Activated CD4-positive, alpha-beta T cell treated with anti-CD3 and anti-CD28 coated beads, Interleukin-2, amount 50 U/mL, for 24 hours (primary cell): Measurements from ENCODE around the gene HTD2.
"Not testable (repeated sequence)": the region's sequence is repeated elsewhere in the genome, so short reads cannot be mapped to it uniquely, and the experiment has no call there.

ENCODE experiments used
- DNase-seq, 2 donors: peaks; one replicate each; pipeline ENCODE4 v3.0.0-alpha.2; 2020; ENCODE audit warnings: low read depth in 1 of 2, low spot score in 1 of 2

HTD2 gene

DNA sequence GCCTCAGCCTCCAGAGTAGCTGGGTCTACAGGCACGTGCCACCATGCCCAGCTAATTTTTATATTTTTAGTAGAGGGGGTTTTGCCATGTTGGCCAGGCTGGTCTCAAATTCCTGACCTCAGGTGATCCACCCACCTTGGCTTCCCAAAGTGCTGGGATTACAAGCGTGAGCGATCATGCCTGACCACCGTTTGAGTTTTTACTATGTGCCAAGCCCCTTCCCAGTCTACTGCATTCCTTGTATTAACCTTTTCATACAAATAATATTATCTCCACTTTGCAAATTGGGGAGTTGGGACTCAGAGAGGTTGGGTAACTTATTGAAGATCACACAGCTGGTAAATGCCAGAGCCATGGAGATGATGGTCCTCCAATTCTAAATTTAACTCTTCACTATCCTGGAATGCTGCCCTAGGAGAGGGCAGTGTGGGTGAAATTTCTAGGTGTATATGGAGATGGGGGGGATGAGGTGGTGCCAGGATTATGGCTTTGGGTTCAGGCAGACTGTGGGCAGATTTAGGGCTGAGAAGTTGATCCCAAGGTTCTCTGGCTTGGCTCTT lies 25.4 kb downstream of the HTD2 start:
- DNase-seq, result no peak

DNA sequence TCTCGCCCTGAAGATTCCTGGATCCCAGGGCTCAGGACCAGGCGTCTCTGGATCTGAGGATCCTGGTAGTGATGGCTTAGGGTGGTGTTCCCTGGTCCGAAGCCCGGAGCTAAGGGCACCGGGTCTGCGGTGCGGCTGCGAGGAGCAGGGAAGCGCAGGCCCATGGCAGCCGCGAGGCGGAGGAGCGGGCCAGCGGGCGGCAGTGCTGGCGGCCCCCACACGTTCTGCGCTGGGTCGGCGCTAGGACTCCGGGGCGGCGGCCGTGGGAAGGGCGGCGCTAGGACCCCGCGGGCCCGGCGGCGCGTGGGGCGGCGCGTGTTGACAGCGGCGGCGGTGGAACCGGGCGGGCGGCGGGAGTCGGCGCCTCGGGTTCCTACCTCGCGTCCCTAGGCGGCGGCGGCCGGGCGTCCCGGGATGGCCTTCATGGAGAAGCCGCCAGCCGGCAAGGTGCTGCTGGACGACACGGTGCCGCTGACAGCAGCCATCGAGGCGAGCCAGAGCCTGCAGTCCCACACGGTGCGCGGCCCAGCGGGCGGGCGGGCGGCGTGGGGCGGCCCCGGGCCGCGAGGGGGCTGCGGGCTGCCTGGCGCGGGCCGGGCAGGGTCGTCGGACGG lies 26.4 kb downstream of the HTD2 start, which contains the start of gene PXK:
Gene PXK (plus strand): TSS at position 318 of the 614 bp plus-strand sequence. CDS start 97 bp downstream, at position 415.
- peak; percentile 61 to 63 for DNase-seq

DNA sequence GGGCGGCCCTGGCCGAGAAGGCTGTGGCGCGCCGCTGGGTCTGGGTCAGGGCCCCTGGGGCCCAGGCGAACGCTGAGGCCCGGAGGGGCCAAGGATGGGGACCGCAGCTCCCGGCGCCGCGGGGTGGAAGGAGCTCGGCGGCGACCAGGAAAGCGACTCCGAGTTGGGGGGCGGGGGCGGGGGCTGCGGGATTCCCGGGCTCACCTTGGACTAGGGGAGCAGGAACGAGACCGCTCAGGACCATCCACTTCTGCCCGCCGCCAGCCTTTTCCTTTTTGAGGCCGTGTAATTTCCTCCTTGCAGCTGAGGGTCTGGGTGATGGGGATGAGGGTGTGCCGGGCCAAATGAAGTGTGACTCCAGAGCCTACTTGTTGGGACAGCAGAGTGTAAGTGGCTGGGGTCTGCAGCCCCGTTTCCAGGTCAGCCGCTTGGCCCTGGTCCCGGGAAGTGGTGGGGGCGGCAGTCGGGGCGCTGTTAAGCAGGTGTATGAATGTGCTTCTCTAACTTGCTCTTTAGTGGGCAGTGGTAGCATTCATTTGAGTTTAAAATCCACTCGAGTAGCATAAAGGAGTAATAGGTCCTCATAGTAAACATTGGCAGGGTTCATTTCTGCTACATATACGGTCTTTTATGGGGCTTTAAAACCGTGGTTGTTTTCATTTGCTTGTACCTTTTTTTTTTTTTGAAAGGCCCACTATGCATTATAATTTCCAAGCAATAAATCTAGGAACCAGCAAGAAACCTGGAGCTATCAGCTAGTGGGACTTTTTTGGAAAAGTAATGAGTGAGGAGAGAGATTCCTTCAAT lies 27.1 kb downstream of the HTD2 start:
- DNase-seq, result no peak

DNA sequence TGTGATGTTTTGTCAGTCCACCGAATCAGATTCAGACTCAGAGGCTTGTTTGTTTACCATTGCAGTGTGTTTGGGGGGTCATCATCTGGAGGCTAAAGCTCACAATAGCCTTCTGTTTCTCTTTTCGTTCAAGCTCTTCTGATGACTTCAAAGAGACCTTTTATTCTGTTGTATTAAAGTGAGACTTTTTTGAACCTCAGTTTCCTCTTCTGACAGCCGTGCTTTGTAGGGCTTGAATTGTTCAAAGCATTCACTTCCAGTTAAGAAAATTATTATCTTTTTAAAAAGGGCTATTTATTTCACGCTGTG lies 27.6 kb downstream of the HTD2 start:
- DNase-seq, result no peak

DNA sequence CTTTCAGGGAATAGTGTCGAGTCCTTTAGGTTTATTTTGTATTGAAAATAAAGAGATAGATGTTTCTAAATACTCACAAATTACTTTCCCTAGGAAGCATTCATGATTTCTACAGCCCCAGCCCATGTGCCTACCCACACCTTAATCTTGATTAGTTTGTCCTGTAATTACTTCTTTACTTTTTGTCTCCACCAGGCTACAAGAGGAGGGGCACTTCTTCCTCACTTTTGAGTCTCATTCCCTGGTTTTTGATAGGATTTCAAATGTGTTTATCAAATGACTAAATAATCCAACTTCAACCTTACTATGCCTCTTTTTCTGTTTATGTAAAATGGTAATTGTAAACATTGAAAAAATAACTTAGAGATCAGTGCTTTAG lies 28.2 kb downstream of the HTD2 start:
- DNase-seq, result no peak

DNA sequence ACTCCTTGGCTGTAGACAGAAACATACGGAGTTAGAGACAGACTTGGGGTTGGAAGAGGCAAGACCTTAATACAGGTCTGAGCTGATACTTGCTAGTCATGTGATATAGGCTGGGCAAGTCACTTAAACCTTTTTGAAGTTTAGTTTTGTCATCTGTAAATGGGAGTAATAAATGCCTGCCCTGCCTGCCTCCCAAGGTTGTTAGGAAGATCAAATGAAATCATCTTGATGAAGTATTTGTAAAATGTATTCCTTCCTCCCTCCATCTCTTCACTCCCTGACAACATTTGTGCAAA lies 29.3 kb downstream of the HTD2 start:
- DNase-seq, result no peak

DNA sequence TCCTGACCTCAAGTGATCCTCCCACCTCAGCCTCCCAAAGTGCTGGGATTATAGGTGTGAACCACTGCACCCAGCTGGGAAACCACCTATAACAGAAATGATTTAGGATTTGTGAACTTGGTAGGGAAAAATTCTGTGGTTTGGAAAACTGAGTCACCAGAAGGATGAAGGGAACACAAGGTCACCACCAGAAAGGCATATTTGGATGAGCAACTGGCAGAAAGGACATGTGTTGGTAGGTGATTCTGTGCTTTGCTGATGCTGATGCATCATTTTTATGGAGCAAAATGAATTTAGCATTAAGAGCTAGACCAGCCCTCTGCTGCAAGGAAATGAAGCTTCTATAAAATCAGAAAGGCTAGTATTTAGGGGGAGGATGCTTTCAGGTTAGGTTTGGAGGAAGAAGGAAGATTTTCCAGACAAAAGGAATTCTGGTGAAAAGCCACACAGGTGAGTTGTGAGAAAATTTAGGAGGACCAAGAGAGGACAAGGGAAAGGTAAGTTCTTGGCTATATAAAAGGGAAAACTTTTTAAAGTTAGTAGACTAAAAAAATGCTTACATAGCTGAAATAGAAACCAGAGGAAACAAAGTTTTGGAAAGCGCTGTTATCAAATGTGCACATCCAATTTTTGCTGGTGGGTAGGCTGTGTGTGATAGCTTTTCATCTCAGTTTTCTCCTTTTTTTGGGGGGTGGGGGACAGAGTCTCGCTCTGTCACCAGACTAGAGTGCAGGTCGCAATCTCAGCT lies 30.0 kb downstream of the HTD2 start:
- DNase-seq, result no peak

DNA sequence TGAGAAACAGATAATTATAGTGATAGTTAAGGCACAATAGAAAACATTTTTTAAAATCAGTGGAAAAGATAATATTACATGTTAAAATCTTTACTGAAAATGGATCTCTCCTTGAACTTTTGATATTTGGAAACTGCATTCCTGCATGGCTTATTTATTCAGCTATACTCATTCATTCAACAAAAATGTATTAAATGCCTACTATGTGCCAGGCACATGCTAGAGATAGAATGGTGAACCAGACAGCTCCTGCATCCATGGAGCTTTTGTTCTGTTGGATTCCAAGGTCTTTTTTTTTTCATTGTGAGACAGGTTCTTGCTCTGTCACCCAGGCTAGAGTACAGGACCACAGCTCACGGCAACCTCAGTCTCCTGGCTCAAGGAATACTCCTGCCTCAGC lies 30.9 kb downstream of the HTD2 start:
- no peak for DNase-seq

DNA sequence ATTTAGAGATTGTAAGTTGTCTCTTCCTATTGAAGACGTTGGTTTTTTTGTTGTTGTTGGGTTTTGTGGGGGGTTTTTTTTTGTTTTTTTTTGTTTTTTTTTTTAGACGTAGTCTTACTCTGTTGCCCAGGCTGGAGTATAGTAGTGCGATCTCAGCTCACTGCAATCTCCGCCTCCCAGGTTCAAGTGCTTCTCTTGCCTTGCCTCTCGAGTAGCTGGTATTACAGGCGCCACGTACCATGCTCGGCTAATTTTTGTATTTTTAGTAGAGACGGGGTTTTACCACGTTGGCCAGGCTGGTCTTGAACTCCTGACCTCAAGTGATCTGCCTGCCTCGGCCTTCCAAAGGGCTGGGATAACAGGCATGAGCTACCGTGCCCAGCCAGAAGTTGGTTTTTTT lies 32.8 kb downstream of the HTD2 start:
- DNase-seq, result not testable (repeated sequence)

DNA sequence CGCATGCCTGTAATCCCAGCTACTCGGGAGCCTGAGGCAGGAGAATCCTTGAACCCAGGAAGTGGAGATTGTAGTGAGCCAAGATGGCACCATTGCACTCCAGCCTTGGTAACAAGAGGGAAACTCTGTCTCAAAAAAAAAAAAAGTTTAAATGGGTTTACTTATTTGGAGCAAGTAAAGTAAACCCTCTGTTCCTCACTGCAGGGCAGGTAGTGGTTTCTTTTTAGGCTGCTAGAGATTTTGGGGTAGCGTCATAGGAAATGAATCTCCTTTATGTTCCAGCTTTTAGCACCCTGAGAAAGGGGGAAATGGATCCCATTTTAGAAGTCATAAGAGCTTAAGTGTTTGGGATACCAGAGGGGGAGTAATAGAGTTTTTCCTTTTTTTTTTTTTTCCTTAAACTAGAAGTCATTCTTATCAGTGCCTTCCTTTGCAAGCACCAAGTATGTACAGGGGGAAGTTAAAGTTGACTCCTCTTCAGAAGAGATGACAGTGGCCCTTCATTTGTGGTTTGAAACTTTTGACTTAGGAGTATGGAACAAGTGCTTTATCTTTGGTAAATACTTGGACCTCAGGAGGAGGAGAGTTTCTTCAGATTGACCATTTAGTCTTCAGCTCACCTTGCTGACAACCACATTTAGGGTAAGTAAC lies 34.4 kb downstream of the HTD2 start:
- no peak for DNase-seq

DNA sequence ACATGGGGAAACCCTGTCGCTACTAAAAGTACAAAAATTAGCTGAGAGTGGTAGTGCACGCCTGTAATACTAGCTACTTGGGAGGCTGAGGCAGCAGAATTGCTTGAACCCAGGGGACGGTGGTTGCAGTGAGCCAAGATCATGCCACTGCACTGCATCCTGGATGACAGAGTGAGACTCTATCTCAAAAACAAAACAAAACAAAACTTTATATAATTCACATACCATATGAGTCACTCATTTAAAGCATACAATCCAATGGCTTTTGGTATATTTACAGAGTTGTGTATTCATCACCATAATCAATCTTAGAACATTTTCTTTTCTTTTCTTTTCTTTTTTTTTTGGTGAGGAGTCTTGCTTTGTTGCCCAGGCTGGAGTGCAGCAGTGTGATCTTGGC lies 35.1 kb downstream of the HTD2 start:
- no peak for DNase-seq

DNA sequence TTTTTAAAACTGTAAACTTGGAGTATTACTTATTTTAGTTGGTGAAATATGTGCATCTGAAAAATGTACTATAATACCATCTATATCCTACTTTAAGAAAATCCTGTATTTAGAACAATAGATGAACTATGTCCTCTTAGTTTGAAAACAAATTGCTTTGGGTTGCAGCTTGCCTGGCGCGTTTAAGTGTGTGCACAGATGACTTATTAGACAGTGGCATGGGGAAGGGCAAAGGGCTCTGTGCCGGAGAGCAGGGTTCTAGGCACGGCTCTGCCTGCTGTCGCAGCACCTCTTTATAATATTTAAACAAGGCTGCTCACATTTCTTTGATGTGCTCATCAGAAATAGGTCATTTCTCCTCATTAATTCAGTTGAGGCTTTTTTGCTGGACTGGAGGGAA lies 36.4 kb downstream of the HTD2 start:
- no peak for DNase-seq

DNA sequence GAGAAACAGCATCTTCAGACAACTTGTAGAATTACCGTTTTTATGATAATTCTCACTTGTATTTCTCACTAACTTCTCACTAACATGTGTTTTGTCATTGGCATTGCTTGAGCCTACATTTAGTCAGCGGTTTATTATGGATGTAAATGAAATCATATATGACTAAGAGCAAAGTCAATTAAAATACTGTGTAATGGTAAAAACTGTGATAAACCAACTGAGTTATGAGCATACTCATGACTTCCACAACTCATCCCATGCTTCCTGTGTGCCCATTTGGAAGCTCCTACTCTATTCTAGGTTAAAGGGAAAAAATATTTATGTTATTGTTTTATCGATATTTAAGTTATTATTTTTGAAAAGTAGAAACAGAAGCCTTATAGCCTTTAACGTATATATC lies 39.1 kb downstream of the HTD2 start:
- DNase-seq, result no peak

DNA sequence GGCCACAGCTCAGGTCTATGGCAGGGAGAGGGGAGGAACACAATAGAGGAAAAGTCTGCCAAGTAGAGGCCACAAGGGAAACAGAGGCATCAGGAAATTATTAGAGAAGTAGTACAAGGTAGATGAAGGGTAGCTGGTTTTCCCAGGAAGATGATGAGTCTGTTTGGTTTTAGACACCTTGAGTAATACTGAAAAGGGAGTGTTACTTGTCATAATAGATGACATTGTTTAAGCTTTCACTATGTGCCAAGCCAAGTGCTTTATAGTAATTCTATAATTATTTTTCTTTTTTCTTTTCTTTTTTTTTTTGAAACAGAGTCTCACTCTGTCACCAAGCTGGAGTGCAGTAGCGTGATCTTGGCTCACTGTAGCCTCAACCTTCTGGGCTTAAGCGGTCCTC lies 40.0 kb downstream of the HTD2 start:
- no peak for DNase-seq

DNA sequence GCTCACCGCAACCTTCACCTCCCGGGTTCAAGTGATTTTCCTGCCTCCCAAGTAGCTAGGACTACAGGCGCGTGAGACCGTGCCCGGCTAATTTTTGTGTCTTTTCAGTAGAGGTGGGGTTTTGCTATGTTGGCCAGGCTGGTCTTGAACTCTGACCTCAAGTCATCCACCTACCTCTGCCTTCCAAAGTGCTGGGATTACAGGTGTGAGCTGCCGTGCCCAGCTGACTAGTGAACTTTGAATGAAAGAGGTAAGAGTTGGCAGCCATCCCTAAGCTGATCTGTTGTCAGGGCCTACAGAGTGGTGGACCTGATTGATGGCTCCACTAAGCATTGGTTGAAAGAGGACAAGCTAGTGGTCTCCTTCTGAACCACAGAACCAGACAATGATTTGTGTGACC lies 41.7 kb downstream of the HTD2 start:
- no peak for DNase-seq

DNA sequence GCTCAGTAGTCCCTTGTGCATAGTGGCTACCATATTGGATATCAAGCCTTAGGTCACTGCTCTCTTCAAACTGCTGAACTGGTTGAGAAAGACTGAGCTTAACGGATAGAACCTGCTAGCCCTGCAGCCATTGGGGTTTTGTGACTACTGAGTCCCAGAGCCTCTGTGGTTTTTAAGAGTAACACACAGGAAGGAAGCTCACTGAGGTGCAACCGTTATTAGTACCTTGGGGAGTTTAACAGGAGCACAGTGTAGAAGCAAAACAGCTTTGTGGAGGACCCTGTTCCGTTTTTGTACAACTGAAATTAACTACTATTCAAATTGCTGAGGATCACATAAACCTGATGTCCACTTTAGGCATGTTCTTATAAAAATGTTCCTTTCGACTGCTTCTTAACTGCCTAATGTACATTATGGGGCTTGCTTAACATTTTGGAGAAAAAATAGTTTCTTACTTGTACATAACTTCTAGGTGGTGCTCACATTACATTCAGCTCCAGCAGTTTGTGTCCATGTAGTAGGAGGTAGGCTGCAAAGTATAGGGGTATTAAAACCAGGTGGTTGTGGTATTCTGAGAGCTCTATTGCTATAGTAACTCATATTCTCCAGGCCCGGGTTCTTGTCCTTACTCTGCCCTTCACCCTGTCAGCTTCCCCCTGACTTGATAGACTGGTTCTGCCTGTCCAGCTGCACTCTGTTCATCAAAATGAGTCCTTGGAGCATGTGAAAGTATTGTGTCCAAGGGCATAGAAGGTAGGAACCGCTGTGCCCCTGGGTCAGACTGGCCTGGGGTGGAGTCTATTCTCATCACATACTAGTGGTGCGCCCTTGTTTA lies 43.7 kb downstream of the HTD2 start:
- no peak for DNase-seq

DNA sequence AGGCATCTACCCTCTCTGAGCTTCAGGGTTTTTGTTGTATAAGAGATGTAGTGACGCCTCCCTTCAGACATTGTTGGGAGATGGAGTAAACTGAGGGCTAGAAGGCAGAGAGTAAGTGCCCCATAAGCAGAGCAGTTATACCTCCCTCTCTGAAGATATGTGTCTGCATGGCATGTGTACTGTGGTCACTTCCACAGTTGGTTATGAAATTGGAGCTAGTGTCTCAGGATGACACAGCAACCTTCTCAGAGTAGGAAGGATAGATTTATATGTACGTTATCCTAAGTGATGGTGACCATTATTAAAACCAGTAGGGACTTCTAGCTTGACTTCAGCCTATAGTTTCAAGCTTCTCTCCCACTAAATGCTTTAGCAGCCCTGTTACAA lies 44.3 kb downstream of the HTD2 start:
- DNase-seq, result no peak

DNA sequence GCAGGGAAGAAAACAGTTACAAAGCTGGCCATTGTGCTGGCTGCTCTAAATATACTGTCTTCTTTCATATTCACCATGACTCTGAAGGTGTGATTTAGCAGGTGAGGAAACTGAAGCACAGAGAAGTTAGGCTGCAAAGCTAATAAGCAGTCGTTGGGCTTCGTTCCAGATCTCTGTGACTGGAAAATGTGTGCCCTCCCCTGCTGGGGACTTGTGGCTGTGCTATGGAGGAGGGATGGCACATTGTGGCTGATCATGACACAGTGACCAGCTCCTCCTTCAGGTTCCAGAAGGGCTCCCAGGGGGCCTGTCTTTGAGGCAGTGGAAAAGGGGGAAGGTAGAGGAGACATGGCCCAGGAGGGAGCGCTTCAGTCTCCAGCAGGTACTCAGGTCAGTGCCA lies 45.6 kb downstream of the HTD2 start:
- DNase-seq, result no peak

DNA sequence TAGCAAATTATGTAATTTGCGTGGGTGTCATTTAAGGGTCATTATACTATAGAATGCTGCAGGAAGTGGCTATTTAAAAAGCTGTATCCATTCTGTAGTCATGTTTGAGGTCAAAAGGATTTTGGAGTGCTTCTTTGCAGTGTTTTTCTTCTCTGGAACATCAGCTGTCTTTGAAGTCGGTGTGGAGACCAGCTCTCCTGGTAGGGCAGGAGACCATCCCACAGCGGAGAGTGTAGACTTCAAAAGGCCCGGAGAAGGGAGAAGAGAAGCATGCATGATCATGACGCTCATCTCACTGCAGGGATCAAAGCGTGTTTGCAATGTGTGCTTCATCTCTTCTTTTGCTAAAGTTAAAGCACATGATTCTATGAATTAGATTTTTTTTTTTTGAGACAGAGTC lies 46.3 kb downstream of the HTD2 start:
- no peak for DNase-seq

DNA sequence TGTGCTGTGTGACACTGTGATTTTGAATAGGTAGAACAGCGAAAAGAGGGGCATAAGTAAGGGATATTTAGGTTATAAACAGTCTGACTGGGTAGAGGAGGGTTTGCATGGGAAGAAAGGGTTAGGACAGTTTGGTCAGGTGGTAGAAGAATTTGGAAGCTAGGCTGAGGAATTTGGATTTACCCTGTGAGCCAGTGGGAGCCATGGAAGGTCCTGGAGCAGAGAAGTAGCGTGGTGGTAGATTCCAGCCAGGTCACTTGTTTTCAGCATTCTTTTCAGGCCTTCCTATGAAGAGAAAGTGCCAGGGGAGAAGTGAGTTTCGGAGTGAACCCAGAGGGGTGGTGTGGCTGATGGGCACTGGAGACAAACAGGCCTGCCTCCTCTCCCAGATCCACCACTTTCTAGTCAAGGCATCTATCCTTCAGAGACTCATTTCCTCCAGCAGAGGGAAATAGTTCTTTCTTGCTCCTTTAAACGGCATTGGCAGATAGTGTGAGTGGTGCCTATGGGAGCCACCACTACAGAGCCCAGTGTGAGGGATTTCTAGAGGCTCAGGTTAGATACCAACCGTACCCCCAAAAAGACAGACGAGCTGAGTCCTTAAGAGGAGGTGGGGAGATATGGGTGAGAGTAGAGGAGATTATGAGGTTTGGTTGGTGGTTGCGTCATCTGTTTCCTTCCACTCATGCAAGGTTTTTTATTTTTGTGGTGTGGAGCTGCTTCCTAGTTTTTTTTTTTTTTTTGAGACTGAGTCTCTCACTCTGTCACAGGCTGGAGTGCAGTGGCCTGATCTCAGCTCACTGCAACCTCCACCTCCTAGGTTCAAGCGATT lies 47.6 kb downstream of the HTD2 start:
- no peak for DNase-seq
